ENCODE results near the gene TBC1D8.

DNA sequence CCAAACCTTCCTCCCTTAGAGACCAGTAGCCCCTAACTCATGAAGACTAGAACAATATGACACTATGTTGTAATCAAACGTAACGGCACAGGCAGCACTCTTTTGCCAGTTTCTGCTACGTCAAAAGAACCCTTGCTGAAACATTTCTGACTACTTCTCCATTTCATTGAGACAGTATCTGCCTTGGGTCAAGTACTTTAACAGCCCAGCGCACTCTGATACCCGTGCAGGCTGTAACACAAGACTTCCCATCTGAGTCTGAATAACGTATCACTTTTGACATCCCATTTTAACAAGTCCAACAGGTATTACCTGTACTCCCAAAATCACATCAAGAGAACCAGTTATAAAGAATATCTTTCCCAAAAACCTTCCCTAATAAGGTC, 38.4 kb downstream of the TBC1D8 start:
- TF ChIP-seq, protein P1, sequence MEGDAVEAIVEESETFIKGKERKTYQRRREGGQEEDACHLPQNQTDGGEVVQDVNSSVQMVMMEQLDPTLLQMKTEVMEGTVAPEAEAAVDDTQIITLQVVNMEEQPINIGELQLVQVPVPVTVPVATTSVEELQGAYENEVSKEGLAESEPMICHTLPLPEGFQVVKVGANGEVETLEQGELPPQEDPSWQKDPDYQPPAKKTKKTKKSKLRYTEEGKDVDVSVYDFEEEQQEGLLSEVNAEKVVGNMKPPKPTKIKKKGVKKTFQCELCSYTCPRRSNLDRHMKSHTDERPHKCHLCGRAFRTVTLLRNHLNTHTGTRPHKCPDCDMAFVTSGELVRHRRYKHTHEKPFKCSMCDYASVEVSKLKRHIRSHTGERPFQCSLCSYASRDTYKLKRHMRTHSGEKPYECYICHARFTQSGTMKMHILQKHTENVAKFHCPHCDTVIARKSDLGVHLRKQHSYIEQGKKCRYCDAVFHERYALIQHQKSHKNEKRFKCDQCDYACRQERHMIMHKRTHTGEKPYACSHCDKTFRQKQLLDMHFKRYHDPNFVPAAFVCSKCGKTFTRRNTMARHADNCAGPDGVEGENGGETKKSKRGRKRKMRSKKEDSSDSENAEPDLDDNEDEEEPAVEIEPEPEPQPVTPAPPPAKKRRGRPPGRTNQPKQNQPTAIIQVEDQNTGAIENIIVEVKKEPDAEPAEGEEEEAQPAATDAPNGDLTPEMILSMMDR (IDR thresholded peaks at IDR 0.05; ENCODE audit: low read depth, low read length, poor library complexity, severe bottlenecking): no peak
- no peak for TF ChIP-seq EZH2phosphoT487 (IDR thresholded peaks at IDR 0.05; ENCODE audit: borderline replicate concordance, low read length)

Data from DOHH2 (cell line).